ENCODE measurements around the gene NPAT.
A peak's percentile ranks its signal among the peaks of the same experiment; 100 is the strongest.

NPAT gene

GRCh38 chr11:108222574-108223347 lies at the start of gene NPAT, which contains the start of gene ATM:
Gene NPAT, minus strand, starts transcription at chr11:108222638. Its CDS starts 102 bp downstream, at chr11:108222536.
Gene ATM, plus strand, starts transcription at chr11:108223067. Its CDS starts 4,558 bp downstream, at chr11:108227625.
- DNase-seq, result peak; percentile 97

DNA sequence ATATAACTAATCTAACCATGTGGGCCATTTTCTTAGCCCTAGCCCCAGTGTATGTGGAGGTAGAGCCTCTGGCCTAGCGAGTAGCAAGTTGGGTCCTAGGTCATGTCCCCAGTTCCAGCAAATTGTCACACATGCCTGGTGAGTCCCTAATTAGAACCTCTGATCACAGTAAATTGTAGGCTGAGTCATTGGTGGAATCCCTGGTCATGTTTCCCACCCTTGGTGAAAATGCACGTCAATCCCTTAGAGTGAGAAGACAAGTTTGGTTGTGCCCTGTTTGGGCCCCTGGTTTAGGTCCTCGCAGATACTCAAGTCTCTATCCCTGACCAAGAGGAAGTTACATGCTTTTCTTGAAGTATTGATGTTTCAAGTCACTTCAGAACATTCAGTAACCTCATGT lies 47.1 kb upstream of the NPAT start:
- DNase-seq, result no peak

DNA sequence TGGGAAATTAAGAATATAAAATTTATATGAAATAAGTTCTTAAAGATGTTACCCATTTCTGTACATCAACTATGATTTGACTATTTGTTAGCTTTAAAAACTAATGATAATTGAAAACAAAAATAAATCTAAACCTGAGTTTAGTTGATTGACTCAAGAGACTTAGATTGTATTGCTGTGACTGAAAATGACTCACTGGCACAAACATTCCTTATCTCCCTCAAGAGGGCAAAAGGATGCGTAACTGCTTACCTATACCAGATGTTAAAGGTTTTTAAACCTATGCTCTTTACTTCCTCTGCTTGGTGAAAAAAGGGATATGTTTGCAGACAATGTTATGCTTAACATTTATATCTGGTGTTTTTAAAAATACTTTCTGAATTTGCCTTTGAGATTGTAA lies 30.7 kb upstream of the NPAT start:
- DNase-seq, result no peak

- no peak for DNase-seq
Observed at GRCh38 chr11:108246885-108247284, 24.4 kb upstream of the NPAT start.

- DNase-seq, result no peak
Observed at GRCh38 chr11:108246308-108246707, 23.9 kb upstream of the NPAT start.

DNA sequence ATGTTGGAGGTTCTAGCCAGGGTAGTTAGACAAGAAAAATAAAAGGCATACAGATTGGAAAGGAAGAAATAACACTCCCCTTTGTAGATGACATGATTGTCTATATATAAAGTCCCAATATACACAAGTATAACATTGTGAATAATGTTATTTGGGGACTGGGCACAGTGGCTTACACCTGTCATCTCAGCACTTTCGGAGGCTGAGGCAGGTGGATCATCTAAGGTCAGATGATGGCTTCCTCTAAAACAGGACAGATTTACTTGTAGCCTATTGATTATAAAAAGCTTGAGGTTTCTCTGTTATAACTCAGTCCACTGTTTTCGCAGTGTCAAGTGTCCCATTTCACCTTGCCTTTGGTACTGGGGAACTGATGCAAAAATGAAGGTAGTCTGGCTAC lies 20.0 kb upstream of the NPAT start:
- no peak for DNase-seq

GRCh38 chr11:108241330-108242037 lies 19.0 kb upstream of the NPAT start:
- DNase-seq, result no peak

DNA sequence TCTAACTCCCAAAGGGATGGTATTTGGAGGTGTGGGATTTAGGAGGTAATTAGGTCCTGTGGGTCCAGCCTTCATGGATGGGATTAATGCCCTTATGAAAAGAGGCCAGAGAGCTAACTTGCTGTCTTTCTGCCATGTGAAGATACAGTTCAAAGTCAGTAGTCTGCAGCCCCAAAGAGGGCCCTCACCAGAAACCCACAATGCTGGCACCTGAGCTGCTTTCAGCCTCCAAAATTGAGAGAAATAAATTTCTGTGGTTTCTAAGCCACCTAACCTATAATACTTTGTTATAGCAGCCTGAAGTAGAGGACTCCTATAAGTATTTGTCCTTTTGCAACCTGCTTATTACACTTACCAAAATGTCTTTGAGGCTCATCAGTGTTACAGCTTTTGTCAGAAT lies 16.6 kb upstream of the NPAT start:
- no peak for DNase-seq

DNA sequence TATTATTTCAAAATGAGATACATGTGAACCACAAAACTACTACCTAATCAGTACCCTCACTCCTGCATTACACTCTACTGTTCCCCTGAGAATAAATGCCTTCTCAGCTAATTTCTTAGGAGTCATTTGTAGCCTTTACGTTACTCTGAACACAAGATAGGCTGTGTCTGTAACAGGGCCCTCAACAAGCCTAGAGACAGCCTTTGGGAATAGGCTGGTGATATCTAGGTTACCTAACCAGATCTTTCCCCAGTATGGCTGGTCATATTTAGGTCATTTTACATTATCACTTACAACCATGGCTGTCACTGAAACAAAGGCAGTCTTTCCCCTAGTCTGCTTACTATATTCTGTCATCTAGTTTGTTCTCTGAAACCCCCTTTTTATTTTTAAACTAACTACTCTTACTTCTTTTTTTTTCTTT lies 14.6 kb upstream of the NPAT start:
- no peak for DNase-seq

DNA sequence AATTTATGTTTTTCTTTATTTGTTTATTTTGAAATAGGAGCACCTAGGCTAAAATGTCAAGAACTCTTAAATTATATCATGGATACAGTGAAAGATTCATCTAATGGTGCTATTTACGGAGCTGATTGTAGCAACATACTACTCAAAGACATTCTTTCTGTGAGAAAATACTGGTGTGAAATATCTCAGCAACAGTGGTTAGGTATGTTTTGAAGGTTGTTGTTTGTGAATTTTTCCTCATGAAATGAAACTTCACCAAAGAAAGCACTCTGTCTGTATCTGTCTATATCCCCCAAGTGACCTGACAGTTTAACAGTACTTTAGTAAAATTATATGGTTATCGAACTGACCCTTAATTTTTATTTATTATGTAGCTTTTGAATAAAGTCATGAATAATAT lies 13.2 kb upstream of the NPAT start:
- DNase-seq, result no peak

DNA sequence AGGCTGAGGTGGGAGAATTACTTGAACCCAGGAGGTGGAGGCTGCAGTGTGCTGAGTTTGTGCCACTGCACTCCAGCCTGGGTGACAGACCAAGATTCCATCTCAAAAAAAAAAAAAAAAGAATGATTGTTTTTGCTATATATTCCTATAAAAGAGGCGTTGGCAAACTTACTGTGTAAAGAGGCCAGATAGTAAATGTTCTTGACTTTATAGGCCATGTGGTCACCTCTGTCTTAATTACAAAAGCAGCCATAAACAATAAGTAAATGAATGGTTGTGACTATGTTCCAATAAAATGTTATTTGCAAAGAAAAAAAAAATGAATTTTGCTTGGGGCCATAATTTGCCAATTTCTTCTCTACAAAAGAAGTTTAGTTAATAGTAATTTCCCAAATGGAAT lies 12.8 kb upstream of the NPAT start:
- DNase-seq, result no peak

DNA sequence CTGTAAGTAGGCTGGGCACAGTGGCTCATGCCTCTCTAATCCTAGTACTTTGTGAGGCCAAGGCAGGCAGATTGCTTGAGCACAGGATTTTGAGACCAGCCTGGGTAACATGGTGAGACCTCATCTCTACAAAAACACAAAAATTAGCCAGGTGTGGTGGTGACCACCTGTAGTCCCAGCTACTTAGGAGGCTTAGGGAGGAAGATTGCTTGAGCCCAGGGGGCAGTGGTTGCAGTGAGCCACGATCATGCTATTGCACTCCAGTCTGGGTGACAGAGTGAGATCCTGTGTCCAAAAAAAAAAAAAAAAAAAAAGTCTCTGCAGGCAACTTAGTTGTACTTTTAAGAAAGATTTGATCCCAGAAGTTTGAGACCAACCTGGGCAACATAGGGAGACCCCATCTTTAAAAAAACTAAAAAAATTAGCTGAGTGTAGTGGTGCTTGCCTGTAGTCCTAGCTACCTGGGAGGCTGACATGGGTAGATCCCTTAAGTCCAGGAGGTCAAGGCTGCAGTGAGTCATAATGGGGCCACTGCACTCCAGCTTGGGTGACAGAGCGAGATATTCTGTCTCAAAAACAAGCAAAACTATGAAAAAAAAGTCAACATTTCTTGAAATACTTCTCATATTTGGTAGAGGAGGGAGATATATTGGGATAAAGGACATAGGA lies 11.0 kb upstream of the NPAT start:
- DNase-seq, result no peak

DNA sequence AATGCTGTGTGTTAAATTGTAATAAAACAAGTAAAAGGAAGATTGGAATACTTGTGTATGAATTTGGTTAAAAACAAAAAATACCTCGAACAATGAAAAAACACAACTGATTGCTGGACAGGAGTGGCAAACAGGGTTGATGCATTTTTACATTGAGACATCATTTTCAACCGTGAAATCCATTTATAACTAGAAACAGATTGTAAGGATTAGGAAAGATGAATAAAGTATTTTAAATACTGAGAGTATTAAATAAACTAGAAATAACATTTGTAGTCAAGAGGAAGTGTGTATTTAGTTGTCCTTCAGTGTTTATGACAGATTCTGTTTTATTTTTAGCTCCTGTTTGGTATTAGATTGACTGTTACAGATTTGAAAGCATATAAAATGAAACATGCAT lies 5.8 kb upstream of the NPAT start:
- DNase-seq, result no peak

GRCh38 chr11:108226036-108226435 lies 3.6 kb upstream of the NPAT start:
- no peak for DNase-seq

- DNase-seq, result peak; percentile 70
Observed at GRCh38 chr11:108224911-108225786, 2.7 kb upstream of the NPAT start.

DNA sequence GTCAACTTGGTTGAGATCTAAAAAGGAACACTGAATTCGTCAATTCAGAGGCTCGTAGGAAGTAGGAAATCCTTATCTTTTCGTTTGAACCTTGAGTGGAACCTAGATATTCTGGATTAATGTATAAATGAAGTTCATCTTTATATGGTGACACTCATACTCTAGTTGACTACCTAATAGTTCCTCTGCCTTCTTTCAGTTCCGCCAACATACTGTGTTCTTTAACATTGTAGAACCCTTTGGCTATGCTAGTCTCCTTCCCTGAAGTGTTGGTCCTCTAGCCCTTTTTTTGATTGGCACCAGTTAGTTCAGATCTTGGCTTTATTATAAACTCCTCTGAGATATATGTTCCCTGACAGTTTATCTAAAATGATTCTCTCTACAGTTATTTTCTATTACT lies 1.9 kb upstream of the NPAT start:
- DNase-seq, result no peak

DNA sequence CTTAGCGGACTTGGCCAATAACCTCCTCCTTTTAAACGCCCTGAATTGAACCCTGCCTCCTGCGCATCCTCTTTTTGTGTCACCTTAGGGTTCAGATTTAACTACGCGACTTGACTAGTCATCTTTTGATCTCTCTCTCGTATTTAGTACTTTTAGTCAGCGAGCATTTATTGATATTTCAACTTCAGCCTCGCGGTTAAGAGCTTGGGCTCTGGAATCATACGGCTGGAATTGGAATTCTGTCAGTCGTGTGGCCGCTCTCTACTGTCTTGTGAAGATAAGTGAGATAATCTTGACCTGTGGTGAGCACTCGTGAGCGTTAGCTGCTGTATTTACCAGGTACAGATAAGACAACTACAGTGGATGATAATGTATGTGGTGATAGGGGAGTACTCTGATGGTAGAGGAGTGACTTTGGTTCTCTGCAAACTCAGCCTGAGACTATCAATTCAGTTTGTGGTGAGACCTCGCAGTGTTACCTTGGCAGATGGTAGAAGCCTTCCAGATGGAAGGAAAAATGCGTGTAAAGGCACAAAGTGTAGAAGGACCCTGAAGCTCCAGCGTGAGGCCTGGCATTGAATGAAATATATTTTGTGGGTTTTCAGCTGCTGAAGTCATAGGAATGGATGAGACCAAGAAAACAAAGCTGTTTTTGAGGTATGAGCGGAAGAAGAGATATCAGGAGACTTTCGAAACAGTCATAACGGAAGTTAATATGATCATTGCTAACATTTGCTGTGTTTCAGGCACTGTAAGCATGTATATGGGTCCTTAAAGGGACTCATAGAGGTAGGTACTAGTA lies 1.1 kb upstream of the NPAT start:
- no peak for DNase-seq

DNA sequence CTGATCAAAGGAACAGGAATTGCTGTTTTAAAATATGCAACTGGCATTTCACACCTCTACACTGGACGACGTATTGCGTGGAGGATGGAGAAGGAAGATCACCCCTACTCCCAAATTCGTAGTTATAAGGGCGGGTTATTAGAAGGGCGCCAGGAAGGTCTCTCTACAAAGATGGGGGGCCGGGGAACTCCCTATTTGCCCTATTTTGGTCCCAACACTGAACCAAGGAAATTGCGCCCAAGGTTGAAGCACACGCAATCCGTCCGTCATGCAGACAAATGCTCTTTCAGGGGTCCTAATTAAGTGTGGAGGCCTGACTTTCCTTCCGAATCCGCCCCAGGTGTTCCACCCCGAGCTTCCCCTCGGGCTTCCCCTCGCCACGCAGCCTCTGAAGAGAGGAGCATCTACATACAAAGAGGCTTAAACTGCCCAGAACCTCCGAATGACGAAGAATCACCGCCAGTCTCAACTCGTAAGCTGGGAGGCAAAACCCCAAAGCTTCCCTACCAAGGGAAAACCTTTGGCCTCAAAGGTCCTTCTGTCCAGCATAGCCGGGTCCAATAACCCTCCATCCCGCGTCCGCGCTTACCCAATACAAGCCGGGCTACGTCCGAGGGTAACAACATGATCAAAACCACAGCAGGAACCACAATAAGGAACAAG lies 396 bp downstream of the NPAT start:
- no peak for DNase-seq

DNA sequence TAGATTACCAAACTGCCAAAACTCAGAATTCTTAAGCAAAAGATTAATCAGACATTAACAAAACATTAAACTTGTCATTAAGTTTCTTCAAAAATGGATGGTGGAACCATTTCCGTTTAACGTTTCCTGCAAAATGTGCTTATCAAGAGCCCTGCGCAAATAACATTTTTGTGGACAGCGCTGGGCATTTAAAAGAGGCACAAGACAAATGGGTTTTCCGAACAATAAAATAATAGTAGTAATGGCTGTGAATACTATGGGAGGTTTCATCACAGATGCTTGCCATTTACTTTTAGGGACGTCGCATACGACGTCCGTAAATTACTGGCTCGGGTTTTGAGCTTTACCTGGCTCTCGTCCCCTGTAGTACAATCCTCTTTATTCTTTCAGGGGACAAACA lies 1.1 kb downstream of the NPAT start:
- no peak for DNase-seq

- DNase-seq, result no peak
Observed at GRCh38 chr11:108220721-108221336, 1.6 kb downstream of the NPAT start.
